HG03432 (cell line): ENCODE results near the gene NPHP4.

Source experiments
- ATAC-seq: cut with Tn5 transposase; IDR thresholded peaks from one replicate; pipeline ENCODE4 v1.9.1; 2021; ENCODE audit warnings: mild to moderate bottlenecking, moderate library complexity; ENCODE audit not compliant: unreplicated experiment

Gene NPHP4

GRCh38 chr1:5954964-5955363 lies 37.3 kb downstream of the NPHP4 start:
- ATAC-seq = no peak

GRCh38 chr1:5953386-5953785 lies 38.8 kb downstream of the NPHP4 start:
- no peak for ATAC-seq

DNA sequence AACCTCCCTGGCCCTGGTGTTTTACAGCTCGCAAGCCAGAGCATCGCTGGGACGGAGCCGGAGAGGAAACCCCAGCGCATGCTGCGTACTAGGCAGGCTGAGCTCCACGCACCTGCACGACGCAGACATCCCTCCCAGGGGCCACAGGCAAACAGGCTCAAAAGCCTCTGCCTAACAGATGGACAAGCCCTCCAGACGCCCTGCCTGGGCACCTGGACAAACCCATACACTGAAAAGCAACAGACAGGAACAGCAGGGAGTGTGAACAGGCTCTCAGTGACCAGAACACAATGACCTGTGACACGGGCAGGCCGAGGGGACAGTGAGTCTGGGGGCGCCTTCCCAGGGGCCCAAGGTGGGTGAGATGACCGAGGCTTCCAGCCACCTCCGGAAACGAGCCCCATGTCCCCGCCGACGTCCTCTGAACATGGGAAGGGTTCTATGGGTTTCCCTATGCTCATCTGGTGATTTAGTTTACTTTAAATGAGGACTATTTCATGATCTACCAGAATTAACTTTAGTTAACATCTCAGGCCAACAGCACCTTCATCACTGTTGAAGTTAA lies 40.3 kb downstream of the NPHP4 start:
- ATAC-seq = no peak

- ATAC-seq = no peak
Measured at GRCh38 chr1:5950994-5951785, 41.0 kb downstream of the NPHP4 start.

GRCh38 chr1:5950201-5950895 lies 41.9 kb downstream of the NPHP4 start:
- no peak for ATAC-seq

- ATAC-seq = no peak
Measured at GRCh38 chr1:5949761-5950100, 42.5 kb downstream of the NPHP4 start.

DNA sequence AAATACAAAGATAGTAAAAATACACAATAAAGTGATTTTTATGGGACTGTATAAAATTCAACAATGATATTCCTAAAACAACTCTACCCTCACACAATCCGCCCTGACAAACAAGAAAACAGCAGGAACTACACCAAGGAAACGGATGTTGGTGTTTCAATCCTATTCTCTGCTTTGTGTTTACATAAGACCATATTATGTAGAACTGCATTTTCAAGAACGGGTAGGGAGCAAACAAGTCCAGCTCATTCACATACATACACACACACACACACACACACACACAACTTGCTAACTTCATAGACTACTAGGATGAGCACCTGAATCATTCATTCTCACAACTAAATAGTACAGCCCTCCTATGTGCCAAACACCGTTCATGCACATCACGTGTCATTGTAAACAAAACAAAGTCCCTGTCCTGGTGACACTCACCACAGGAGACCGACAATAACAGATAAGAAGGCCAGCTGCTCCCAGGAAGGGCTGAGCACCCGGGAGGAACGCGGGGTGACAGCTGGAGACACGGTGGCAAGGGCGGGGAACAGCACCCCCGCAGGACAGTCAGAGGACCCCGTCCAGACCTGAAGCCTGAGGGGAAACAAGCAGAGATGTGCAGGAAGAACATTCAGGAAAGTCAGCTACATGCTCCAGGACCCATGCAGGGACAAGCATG lies 43.0 kb downstream of the NPHP4 start:
- ATAC-seq = no peak

DNA sequence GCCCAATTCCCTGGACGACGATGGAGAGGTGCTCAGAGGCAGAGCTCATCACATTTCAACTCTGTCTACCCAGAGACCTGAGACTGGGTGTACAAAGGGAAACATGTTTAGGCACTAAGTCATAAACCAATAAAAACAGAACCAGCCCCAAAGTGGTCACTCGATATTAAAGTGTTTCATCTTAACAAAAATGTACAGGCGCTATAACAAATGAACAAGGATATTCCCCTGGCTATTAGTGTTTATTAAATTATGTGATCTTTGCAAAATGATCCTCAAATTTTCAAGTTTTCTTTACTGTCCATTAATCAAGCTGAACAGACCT lies 43.6 kb downstream of the NPHP4 start:
- ATAC-seq = no peak

DNA sequence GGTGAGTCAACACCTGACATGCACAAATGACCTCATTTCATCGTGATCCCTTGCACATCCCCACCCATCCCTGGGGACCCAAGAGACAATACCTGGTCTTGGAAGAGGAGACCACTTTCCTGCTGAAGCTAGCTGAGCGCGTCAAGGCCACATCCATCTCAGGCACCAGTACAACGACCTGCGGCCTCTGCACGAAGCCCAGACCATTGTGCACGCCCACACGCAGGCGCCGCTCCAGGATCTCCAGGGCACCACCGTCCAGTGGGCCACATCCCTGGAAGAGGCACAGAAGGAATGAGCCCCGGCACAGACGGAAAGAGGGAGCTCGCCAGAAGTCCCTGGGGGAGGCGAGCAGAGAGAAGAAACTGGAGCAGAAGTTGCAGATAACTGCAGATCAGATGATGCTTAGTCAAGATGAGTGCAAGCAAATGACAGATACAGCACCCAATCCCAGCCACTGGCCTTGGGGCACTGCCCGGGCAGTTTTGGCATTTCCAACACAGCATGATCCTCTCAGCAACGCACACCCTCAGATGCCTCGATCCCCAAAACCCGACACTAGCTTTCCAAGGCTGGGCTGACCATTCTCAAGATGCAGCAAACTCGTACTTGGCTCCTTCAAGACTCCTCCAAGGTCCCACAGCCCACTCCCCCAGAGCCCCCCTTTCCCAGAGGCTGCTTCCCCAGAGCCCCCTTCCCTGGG lies 44.1 kb downstream of the NPHP4 start:
- ATAC-seq = no peak

GRCh38 chr1:5947071-5947821 lies 45.0 kb downstream of the NPHP4 start:
- no peak for ATAC-seq

DNA sequence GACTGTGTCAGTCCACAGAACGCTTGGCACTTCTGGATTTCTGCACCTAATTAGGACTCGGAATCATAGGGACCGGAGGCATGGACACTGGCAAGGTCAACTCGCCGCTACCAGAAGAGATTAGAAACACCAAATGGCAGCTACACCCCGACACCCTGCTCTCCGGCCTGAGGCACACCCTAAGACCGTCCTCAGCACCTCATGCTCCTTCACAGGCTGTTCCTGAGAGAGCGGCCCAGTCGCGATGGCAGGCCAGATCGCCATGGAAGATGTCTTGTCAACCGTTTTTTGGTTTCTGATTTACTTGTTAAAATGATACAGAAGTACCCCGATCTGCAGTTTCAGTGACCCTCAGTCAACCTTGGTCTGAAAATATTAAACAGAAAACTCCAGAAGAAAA lies 46.8 kb downstream of the NPHP4 start:
- ATAC-seq = no peak

DNA sequence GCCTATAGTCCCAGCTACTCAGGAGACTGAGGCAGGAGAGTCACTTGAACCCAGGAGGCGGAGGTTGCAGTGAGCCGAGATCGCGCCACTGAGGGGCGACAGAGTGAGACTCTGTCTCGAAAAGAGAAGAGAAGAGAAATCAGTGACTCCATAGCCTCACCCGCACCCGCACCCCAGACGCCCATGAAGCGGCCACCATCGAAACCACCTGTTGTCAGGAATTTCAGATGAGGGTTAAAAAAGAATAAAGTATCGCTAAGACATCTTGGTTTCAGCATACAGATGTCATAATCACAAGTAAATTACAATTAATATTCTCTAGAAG lies 47.4 kb downstream of the NPHP4 start:
- no peak for ATAC-seq

GRCh38 chr1:5944154-5944842 lies 47.9 kb downstream of the NPHP4 start:
- ATAC-seq = no peak

DNA sequence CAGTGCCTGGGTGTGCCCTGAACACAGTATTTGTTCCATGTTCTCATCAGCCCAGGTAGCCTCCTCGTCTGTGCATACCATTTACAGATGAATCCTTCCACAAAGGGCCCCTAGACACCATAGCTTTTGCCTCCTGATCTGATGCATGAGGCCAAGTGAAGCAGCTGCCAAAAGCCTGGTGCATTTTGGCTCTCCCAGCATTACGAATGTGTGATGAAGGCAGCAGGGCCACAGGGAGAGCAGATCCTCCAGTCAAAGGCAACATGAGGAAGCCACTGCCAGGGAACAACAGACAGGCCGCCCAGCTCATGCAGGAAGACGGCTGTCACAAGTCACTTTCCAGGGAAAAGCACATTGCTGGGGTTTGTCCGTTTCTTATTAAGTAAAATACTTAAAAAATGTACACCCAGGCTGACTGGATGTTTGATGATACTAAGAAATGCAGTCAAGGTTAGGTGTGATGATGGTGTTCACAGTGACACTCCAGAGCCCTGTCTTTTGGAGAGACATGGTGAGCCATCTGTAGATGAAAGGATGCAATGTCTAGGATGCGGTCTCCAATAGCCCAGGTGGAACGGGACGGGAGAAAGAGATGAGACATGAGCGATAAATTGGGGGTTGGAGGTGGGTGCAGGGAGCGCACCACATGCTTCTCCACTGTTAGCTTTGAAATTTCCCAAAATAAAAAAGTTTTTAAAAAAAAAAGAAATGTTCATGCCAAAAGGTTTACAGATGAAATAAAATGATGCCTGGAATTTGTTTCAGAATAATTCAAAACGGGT lies 48.7 kb downstream of the NPHP4 start:
- no peak for ATAC-seq

DNA sequence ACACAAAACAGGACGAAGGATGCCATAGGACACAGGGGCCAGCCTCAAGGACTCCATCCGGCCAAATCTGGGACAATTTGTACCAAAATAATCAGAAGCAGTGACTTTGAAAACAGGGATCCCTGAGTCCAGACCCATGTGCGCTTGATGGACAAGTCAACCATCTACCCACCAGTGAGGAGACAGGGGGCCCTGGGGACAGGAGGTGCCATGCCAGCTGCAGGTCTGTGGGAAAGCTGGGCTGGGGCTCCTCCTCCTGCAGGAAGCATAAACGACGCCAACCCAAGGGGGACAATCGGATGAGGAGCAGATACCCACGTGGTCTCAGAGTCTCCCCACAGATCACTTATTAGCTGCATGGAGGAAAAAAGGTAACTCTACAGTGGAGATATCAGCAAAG lies 50.6 kb downstream of the NPHP4 start:
- no peak for ATAC-seq

DNA sequence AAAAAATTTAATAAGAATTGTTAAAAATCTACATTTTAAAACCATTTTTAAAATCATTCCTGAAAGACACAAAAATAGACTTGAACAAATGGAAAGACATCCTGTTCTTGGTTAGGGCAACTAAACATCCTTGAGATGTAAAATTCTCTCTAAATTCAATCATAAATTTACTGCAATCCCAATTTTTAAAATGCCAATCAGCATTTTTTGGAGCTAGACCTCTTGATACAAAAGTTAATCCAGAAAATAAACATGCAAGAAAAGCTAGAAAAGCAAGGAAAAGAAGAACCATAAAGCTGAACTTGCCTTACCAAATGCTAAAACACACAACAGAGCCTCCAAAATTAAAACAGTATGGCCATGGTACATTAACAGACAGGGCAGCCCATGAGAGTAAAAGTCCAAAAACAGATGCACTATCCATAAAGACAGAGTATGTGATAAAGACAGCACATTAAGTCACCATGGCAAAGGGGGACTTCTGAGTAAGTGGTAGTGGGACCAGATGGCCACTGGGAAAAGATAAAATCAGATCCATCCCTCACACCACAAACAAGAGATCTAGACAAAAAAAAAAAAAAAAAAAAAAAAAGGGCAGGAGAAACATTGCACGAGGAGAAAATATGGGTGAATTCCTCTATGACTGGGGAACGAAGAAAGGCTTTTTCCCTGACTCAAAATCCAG lies 51.4 kb downstream of the NPHP4 start:
- ATAC-seq = no peak

- no peak for ATAC-seq
Measured at GRCh38 chr1:5939271-5940170, 52.7 kb downstream of the NPHP4 start.
